ENCODE data around the gene ERBB4.

The ERBB4 gene

GRCh38 chr2:211371465-211371864 lies 1167.1 kb downstream of the ERBB4 start:
- no peak for DNase-seq

GRCh38 chr2:211368467-211368866 lies 1170.1 kb downstream of the ERBB4 start:
- DNase-seq = no peak

- DNase-seq = peak in 1 of 5 experiments; percentile 1
Measured at GRCh38 chr2:211367711-211368110, 1170.9 kb downstream of the ERBB4 start.

GRCh38 chr2:211367293-211367692 lies 1171.3 kb downstream of the ERBB4 start:
- no peak for DNase-seq

- DNase-seq = no peak
Measured at GRCh38 chr2:211364911-211365310, 1173.7 kb downstream of the ERBB4 start.

GRCh38 chr2:211361383-211361782 lies 1177.2 kb downstream of the ERBB4 start:
- no peak for DNase-seq

- no peak for DNase-seq
Measured at GRCh38 chr2:211359347-211359746, 1179.3 kb downstream of the ERBB4 start.

- DNase-seq = no peak
Measured at GRCh38 chr2:211358504-211358903, 1180.1 kb downstream of the ERBB4 start.

- no peak for DNase-seq
Measured at GRCh38 chr2:211354481-211354880, 1184.1 kb downstream of the ERBB4 start.

- no peak for DNase-seq
Measured at GRCh38 chr2:211351987-211352386, 1186.6 kb downstream of the ERBB4 start.

GRCh38 chr2:211349031-211349430 lies 1189.6 kb downstream of the ERBB4 start:
- DNase-seq = no peak

GRCh38 chr2:211347328-211347727 lies 1191.3 kb downstream of the ERBB4 start:
- peak in 1 of 5 experiments; percentile 1 for DNase-seq

GRCh38 chr2:211344289-211344688 lies 1194.3 kb downstream of the ERBB4 start:
- DNase-seq = no peak

- DNase-seq = no peak
Measured at GRCh38 chr2:211333377-211333776, 1205.2 kb downstream of the ERBB4 start.

- no peak for DNase-seq
Measured at GRCh38 chr2:211331736-211332135, 1206.9 kb downstream of the ERBB4 start.

GRCh38 chr2:211329882-211330281 lies 1208.7 kb downstream of the ERBB4 start:
- DNase-seq = no peak

GRCh38 chr2:211329421-211329820 lies 1209.2 kb downstream of the ERBB4 start:
- DNase-seq = no peak

GRCh38 chr2:211328126-211328525 lies 1210.5 kb downstream of the ERBB4 start:
- DNase-seq = no peak

All from T-helper 2 cell (primary cell).